A549 (cell line): ENCODE data around the gene ERGIC1.

Experiments
- PHF8 ChIP-seq: fragments of 200-600 bp; sonication (generic); IDR thresholded peaks from 2 replicates; pipeline ENCODE4 v1.6.1; 2016; ENCODE audit warnings: low read depth, mild to moderate bottlenecking, antibody characterized with exemption, moderate library complexity, borderline replicate concordance
- TF ChIP-seq, protein P1 (sequence below): fragments of >200 bp; sonication (Bioruptor Twin); formaldehyde crosslinking; IDR thresholded peaks from 3 replicates; pipeline ENCODE4 v1.5.1; 2016

DNA sequence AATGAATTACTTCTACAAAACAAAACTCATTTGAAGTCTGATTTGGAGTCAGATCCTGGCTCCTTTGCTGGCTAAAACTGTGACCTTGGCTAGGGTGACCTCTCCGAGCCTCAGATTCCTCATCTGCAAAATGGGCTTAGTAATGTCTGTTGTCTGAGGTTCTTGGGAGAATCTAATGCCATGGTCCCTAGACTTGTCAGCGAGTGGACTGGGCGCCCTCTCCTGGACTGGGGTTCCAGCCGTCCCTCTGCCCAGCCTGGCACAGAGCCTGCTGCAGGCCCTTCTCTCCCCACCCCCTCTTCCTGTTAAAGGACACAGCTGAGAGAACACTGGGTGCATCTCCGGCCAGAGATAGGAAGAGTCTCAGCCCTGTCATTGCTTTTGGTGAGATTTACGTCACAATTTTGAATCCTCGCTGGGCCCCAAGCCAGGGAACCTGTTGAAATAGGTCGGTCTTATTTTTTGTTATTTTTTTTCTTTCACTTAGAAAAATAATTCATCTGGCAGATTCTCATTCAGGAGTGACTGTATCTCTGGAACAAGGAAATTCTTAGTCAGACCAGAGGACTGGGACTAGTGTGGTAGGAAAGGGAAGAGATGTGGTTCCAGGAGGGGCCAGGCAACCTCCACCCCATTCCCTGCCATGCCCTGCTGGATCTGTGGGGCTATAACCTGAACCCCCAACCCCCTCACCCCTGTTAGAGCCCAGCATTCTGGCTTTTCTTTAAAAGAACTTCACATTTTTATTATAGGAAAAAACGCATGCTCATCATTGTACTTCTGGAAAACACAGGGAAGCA lies 77.0 kb downstream of the ERGIC1 start:
- TF ChIP-seq, protein P1, sequence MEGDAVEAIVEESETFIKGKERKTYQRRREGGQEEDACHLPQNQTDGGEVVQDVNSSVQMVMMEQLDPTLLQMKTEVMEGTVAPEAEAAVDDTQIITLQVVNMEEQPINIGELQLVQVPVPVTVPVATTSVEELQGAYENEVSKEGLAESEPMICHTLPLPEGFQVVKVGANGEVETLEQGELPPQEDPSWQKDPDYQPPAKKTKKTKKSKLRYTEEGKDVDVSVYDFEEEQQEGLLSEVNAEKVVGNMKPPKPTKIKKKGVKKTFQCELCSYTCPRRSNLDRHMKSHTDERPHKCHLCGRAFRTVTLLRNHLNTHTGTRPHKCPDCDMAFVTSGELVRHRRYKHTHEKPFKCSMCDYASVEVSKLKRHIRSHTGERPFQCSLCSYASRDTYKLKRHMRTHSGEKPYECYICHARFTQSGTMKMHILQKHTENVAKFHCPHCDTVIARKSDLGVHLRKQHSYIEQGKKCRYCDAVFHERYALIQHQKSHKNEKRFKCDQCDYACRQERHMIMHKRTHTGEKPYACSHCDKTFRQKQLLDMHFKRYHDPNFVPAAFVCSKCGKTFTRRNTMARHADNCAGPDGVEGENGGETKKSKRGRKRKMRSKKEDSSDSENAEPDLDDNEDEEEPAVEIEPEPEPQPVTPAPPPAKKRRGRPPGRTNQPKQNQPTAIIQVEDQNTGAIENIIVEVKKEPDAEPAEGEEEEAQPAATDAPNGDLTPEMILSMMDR = peak; percentile 70
- TF ChIP-seq PHF8 = no peak
